Measurements from ENCODE around the gene ADGRF3. TPM values are rescaled to one million over a fixed set of nuclear protein-coding genes. Genes with fewer than 3 reads are reported as not detected.

Gene ADGRF3
- total and polyA plus RNA-seq, 9 of the 15 experiments (the other 6 are each of a cell fraction or from before 2014, with no cell fraction given), result 0.04 to 0.54 (median 0.16) TPM; not detected in 2

DNA sequence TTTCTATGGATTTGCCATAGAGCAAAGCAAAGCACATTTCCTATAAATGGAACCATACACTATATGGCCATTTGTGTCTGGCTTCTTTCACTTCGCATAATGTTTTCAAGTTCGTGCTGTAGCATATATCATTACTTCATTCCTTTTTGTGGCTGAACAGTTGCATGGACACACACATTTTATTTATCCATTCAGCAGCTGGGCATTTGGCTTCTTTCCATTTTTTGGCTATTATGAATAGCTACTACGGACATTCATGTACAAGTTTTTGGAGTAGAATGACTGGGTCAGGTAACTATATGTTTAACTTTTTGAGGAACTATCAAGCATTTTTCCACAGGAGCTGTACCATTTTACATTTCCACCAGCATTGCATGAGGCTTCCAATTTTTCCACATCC is 11.4 kb downstream of the ADGRF3 start:
- POLR2A ChIA-PET, result interaction anchor here (0.7 to 2.7 kb wide), 2 partner anchors 10 to 211 kb away, joined by 3 to 11 read pairs; partner anchors contain the start of gene SELENOI
- no peak overlapping the region for H3K4me3 ChIP-seq
- DNase-seq (ENCODE audit: extremely low read depth in 1 of 4, low spot score in 3 of 4) (no peak), FAIRE-seq (no peak), ATAC-seq (no peak)
- 13% methylated on average over 3 of the region's 3 CpGs for WGBS (ENCODE audit: insufficient coverage, low coverage, missing lambda C conversion rate)
- H4K20me1 ChIP-seq (replicated peaks; ENCODE audit: control insufficient read depth, insufficient read depth, low read length), result no peaks in the 10 kb centered on the region
- CTCF ChIA-PET (ENCODE audit: low intra/inter-chr PET ratio), result no interaction called here
- intact Hi-C loops (cut with micrococcal nuclease) (no loop called here), in situ Hi-C loops (cut with MboI) (no loop called here)
- H3K9me1 ChIP-seq (ENCODE audit: control insufficient read depth, insufficient read depth, low read length), result no peaks in the 10 kb centered on the region
- peaks cover 2 to 23% of the 10 kb centered on the region in 2 experiments; a peak in 4 of 5 replicates for H3K4me1 ChIP-seq (replicated peaks in 1 of 2; ENCODE audit: control insufficient read depth in 2 of 2, insufficient read depth in 2 of 2, low read length in 2 of 2)
- no peak overlapping the region for H3K4me2 ChIP-seq (ENCODE audit: insufficient read depth, low read length)
- no peaks in the 10 kb centered on the region for H3K27me3 ChIP-seq (ENCODE audit: control insufficient read depth in 2 of 2, insufficient read depth in 2 of 2, low read length in 2 of 2)
- BruUV-seq (replicated peaks), result no TSS peak
- H3K79me2 ChIP-seq (ENCODE audit: control insufficient read depth, insufficient read depth, low read length), result no peaks in the 10 kb centered on the region
- no peaks in the 10 kb centered on the region for H3K36me3 ChIP-seq (ENCODE audit: control insufficient read depth, insufficient read depth, low read length)
- no peak for TF ChIP-seq FOXP1 (CRISPR knock-in tag; IDR thresholded peaks at IDR 0.05)
- TF ChIP-seq ATF2 (CRISPR knock-in tag; IDR thresholded peaks at IDR 0.05), result no peak
- no peak for TF ChIP-seq GATAD2B (IDR thresholded peaks at IDR 0.05; ENCODE audit: borderline replicate concordance)
- no peak for TF ChIP-seq ZKSCAN1 (IDR thresholded peaks at IDR 0.05; ENCODE audit: low read depth, low read length)
- no peak for TF ChIP-seq CHD1 (IDR thresholded peaks at IDR 0.05; ENCODE audit: low read length)
- peak; percentile 58; the same call in 1 of the 2 replicates for TF ChIP-seq ZNF24 (IDR thresholded peaks at IDR 0.05)
- no peaks in the 10 kb centered on the region for H3K9me3 ChIP-seq (replicated peaks; ENCODE audit: control insufficient read depth, insufficient read depth, low read depth, low read length)
- H3K9ac ChIP-seq (ENCODE audit: insufficient read depth in 1 of 2, low read depth in 2 of 2, low read length in 2 of 2), result no peak overlapping the region
- peak overlapping the region; percentile 46; the same call in 1 of the 2 replicates for H2AFZ ChIP-seq (ENCODE audit: low read depth, low read length)
- H3K27ac ChIP-seq (ENCODE audit: extremely low read depth, low read depth, low read length), result no peak overlapping the region
